Suppressor macrophage treated with lipopolysaccharide for 1 hour (primary cell): ENCODE measurements around the gene RIN1.
"Not testable (repeated sequence)": the region's sequence is repeated elsewhere in the genome, so short reads cannot be mapped to it uniquely, and the experiment has no call there.

Experiments
- DNase-seq, 3 donors: peaks; one replicate each; pipeline ENCODE4 v3.0.0-alpha.2; 2020 to 2022

Gene RIN1

DNA sequence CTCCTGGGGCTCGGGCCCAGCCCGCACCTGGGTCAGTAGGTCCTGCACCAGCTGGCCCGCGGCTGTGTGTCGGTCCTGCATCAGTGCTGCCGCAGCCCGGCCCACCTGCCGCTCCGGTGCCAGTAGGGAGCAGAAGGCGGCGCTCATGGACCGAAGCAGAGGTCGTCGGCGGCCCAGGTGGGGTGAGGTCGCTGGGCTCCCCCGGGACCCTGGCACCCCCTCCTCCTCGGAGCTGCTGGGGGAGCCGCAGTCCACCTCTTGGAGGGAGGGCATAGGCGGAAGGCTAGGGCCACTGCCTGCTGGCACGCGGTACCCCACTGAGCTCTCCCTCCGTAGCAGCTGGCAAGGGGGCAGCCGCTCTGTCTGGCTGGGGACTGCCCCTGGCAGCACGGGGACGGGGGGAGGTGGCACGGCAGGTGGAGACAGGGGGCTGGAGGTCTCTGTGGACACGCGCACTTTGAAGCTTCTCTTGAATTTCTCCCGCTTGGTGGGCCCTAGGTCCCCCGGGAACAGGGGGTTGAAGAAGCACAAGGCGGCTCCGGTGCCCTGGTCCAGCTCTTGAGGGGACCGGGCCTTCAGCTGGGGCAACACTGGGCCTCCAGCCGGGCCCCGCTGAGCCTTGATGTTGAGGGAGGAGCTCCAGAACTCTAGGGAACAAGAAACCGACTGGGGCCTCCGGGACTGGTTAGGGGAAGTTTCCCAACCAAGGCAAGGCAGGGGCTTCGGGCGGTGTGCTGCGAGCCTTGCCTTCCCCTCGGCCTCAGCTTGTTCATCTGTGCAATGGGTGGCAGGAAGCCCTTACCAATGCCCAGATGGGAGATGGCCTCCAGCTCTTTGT, 1.4 kb downstream of the RIN1 start:
- peak; percentile 58 to 77 (median 65) for DNase-seq

DNA sequence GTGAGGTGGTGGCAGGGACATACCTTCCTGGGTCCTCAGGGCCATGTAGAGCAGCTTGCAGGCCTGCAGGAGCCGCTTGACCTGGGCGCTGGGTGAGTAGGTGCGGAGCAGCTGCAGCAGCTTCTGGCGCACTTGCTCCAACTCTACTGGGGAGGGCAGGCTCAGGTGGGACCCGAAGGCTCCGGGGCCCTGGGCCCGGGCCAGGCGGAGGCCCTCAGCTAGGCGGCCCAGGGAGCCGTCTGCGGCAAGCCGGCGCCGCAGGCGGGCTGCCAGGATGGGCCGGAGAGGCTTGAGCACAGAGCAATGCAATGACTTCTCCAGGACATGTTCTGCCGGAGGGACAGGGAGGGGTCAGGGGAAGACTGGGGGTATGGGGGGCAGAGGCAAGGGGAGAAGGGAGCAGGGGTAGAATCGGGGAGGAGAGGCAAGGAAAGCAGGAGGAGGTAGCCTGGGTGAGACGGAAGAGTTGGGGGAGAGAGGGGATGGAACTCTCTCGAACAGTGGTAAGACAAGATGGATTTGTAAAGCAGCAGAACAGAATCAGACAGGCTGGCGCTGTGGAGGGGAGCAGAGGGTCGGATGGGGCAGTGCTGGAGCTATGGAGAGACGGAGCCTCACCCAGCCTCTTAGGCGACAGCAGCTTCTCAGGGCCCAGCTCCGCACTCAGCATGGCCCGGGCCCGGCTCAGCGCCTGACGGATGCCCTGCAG, 2.2 kb downstream of the RIN1 start:
- no peak for DNase-seq

DNA sequence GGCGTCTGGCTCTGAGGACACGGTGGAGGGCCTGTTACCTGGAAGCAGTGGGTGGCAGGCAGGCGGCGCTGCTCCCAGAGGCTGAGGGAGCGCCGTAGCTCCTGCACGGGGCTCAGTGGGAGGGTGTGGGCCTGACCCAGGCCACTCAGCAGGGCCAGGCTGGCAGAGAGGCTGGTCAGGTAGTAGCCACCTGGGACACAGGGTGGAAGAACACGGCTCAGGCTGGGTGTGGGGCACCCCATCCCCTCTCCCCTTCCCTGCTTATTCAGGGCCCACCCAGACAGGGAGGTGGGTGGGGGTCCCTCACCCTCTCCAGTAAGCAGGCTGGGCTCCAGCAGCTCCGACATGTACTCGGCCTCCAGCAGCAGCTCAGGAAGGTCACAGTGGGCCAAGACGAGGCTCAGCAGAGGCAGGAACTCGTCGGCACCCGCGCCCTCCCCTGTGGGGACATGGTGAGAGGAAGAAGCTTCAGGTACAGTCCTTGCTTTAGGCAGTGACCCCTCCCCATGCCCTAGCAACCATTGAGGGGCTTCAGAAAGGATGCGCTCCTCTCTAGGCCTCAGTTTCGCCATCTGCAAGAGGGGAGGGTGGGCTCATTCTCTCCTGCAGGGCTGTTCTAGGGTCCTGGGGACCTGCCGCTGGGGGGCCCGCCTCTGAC, 2.9 kb downstream of the RIN1 start:
- no peak for DNase-seq

DNA sequence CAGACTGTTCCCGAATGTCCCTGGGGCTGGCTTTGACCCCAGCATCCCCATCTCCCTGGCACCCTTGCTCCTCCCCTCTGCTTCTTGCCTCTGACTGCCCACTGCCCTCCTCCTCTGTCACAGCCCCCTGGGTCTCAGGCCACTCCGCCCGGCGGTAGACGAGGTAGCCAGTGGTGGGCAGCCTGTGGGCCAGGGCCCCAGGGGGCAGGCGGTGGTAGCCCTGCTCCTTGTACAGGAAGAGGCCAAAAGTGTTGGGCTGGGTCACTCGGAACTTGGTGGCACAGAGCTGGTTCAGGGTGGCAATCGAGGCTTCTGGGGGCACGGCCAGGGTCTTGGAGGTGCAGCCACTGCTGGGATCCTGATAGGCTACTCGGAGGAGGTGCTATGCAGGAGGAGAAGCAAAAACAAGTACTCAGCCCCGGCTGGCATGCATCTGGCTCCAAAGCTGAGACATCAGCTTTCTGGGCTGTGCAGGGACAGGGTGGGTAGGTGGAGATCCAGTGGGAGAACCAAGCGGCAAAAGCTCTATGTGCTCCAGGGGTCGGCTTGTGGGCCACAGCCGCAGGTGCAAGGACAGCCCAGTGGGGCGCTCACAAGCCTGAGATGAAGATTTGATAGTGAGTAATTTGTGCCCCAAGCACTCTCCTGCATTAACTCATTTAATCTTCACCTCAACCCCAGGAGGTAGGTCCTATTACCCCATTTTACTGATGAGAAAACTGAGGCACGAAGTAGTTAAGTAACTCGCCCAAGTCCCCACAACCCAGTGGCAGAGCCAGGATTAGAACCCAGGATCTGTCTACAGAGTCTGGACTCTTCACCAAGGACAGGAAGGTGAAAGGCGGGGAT, 3.6 kb downstream of the RIN1 start:
- no peak for DNase-seq

DNA sequence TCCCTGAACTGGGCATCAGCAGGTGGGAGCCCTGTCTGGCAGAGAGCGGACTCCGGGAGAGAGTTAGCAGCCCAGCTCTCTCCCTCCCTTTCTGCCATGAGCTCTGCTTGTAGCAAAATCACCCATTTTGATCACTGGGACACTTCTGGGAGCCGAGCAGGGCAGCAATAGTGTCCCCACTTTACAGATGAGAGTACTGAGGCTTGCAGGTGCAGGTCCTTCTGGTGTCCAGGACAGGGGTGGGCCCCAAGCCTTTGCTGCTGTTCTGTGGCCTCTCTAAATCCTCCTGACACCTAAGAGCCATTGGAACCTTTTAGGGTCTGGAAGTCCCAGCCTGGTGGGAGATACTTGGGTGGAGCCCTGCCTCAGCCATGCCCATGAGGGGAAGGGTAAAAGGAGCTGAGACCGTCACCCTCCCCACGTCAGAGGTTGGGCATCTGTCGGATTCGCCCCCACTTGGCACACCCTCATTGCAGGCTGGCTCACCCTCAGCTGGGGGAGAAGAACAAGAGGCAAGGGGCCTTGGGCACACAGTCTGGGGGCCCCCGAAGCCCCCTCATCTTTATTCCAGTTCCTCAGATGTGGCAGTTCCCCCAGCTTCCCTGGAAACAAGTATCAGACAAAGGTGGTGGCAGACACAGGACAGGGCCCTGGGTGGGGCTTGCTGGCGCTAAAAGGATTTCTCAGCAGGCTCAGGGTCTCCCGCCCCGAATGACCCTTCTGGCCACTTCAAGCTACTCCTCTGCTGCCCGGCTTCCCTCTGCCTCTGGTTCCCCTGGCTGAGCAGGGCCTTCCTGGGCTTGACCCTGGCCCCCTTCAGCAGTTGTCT, 4.5 kb downstream of the RIN1 start:
- DNase-seq: no peak

DNA sequence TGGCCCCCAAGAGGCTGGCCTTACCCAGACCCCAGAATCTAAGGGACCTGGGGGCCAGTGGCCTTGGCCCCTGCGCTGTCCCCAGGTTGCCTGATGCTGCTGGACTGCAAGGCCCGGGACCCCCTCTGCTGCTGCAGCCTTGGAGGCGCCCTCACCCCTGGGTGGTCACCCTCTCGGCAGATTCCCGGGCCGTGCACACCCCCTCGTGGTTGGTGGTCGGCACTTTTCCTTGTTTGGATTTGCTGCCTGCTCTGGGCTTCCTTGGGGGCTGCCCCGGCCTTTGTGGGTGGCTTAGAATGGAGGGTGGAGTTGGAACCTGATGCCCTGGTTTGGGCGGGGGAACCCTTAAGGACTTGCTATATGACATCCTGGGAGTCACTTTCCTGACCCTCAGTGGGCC, 5.3 kb downstream of the RIN1 start:
- DNase-seq: no peak

DNA sequence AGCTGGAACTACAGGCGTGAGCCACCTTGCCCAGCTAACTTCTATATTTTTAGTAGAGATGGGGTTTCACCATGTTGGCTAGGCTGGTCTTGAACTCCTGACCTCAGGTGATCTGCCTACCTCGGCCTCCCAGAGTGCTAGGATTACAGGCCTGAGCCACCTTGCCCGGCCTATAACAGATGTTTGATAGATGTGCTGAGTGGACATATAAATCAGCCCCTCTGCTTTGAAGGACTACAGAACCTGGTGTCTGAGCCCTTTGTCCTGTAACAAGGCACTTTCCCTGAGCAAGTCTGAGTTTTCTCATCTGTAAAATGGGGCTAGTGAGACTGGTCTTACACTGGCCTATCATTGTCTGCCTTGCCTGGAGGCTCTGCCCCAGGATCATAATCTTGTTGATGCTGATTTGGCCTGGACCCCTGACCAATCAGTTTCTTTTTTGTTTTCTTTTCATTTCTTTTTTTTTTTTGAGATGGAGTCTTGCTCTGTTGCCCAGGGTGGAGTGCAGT, 7.0 kb downstream of the RIN1 start:
- no peak for DNase-seq

DNA sequence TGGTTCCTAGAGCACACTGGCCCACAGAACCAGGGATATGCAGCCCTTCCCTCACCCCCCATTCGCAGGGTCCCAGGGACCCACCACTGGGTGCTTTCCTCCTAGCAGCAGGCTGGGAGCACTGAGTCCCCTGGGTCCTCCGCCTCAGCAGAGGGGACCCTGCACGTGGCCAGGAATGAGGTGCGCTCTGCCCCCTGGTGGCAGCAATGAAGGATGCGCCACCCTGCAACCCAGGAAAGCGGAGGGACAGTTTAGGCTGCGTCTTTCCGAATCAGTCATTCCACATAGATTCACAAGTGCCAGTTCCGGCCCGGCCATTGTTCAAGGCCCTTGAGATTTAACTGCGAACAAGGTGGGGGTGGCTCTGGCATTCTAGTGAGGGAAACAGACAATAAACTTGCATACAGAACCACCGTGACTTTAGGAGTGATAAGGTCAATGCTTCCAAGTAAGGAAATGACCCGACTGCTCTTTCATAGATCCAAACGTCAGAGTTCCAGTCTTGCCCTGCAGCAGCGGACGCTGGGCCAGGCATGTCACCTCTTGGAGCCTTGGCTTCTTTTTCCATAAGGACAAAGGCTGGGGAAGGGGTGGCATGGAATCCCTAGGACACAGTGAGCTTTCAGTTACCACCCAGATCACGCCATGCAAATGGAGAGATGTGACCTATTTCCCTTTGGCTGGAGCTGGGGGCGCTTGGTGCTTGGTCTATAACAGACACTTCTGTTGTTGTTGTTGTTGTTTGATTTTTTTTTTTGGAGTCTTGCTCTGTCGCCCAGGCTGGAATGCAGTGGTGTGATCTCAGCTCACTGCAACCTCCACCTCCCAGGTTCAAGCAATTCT, 7.7 kb downstream of the RIN1 start:
- peak; percentile 76 to 86 (median 81) for DNase-seq

DNA sequence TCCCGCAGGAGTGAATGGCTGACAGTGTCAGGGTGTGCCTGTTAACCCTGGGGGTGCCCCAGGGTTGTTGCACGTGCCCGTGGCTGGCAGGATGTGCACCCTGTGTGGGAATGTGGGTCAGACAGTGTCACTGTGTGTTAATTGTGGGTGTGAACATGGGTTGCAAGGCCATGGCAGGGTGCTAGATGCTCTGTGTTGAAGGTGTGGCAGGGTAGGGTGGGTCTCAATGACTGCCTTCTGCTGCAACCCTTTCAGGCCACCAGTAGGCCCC, 8.3 kb downstream of the RIN1 start:
- no peak for DNase-seq

DNA sequence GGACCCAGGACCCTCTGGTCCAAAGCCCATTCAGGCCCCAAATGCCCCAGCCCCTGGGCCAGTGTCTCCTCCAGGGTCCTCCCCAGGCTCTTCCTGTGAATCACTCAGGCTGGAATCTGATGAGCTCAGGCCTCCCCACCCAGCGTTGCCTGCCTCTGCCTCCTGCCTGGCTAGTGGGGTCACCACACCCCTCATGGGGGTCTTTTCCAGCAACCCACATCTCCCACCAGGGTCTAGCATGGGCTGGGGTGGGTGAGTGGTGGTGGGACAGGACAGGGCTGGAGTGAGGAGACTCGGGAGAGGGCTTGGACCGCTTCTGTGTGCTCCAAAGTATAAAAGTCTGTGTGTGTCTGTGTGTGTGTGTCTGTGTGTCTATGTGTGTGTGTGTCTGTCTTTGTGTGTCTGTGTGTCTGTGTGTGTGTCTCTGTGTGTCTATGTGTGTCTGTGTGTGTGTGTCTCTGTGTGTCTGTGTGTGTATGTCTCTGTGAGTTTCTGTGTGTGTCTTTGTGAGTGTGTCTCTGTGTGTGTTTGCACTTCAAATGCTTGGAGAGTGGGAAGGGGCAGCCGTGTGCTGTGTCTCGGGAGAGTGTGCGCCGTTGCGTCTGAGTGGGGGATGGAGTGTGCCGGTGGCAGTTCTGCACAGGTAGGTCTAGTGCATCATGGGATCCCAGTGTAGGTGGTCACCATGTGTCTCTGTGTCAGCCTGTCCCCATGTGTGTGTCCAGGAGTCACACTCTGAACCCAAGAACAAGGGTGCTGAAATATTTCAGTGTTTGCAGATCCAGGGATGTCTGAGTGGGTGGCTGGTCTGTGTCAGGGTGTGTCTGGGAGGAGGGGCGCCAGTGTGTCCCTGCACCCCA, 8.8 kb downstream of the RIN1 start:
- DNase-seq: no peak

DNA sequence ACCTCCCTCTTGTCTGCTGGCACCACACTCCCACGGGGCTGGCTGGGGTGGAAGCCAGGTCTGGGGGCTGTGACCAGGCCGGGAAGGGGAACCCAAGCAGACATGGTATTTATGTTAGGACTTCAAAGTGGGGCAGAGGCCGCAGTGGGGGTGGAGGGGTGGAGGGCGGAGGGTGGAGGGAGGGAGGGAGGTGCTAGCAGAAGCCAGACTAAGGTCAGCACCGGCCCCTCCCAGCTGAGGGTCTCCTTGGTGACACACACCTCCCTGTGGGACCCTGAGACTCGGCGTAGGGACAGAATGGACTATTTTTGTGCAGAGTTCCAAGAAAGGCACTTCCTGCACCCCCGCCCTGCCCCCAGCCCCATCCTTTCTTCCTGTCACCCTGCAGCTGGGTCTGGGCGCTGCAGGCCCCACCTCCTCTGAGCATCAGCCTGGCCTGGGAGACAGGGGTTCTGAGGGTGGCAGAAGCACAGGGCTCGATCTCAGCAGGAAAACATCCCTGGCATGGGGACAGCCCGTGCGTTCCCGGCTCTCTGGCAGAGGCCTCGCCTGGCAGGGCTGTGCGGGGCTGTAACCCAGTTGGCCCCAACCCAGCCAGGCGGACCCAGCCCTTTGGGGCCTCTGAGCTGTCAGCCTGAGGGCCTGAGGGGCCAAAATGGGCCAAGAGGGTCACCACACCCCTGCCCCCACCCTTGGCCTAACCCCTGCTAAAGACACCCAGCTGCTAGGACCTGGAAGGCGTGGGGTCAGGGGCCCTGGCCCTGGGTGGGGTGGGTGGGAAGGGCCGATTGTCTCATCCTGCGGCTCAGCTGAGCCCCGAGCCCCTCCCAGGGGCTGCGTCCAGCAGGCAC, 9.7 kb downstream of the RIN1 start:
- DNase-seq: no peak

DNA sequence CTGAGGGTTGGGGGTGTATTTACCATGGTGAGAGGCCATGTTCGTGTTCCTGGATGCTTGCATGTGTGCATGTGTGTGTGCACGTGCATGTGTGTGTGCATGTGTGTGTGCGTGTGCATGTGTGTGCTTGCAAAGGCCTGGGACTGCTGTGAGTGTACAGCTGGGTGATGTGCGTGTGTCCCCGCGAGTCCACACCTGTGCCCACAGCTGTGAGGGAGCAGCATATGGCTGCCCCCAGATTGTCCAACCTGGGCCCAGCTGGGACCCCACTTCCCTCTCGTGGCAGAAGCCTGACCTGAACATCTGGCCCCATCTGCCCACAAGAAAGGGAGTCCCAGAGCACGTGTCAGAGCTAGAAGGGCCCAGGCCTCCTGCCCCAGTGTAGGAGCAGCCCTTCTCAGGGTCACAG, 11.0 kb downstream of the RIN1 start:
- no peak for DNase-seq

DNA sequence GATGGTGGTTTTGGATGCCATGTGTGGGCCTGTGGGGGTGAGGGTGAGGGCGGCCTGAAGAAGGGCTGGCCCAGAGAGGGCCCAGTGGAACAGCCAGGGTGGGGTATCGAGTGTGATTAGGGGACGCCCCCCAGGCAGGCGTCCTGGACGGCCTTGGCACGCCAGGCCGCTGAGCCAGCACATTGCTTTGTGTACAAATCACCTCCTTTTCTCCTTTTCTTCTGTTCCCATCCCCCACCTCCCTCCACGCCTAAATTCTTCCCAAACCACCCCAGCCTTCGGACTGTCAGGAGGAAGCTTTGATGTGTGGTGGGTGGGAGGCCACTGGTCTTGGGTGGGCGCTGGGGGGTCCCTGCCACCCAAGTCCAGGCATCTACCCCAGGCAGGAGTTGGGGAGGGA, 11.6 kb downstream of the RIN1 start:
- DNase-seq: no peak

DNA sequence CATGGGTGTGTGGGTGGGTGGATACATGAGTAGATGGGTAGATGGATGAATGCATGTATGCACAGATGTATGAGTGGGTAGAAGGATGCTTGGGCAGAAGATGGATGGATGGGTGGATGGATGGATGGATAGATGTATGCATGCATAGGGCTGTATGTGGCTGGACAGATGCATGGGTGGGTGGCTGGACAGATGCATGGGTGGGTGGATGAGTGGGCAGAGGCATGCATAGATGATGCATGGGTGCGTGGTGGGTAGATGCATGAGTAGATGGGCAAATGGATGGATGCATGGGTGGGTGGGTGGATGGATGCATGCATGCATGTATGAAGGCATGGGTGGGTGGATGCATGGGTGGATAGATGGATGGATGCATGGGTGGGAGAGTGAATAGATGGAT, 12.6 kb downstream of the RIN1 start:
- DNase-seq: no peak

DNA sequence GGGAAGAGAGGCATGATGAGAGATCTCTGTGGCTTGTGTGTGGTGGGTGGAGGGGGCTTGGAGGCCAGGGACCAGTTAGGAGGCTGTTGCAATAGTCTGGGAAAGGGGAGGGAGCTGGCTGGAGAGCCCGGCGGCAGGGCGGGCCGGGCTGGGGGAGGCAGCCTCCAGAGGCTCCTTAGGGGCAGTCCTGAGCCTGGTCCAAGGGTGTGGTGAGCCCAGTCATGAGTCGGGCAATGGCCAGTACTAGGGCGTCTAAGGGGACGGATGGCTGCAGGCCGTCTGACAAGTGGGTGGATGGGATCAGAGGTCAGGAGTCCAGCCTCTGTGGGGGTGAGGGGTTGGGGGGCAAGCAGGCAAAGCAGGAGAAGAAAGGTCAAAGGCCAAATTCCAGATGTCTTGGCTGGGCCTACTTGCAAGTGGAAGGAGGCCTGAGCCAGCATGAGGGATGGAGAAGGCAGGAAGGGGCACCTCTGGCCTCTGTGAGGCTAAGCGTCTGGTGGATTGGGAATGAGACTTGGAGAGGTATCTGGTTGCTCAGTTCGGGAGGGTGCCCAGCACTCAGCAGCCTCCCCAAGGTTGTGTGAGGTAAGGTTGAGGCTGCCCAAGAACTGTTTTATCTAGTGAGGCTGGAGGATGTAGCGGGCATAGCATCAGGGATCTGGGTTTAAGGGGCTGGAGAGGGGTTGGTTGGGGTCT, 13.4 kb downstream of the RIN1 start:
- no peak for DNase-seq

DNA sequence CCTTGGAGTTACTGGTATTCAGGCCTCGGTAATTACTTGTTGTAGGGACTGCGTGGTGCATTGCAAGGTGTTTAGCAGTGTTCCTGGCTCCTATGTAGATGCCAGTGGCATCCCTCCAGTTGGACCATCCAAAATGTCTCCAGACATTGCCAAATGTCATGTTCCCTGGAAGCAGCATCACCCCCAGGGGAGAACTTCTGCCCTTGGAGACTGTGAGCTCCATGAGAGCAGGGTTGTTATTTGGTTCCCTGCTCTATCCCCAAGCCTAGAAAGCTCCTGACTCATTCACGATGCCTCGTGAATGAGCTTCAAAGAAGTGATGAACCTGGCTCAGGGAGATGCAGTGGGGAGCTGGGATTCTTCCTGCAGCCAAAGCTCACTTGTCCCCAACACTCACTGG, 14.6 kb downstream of the RIN1 start:
- no peak for DNase-seq

DNA sequence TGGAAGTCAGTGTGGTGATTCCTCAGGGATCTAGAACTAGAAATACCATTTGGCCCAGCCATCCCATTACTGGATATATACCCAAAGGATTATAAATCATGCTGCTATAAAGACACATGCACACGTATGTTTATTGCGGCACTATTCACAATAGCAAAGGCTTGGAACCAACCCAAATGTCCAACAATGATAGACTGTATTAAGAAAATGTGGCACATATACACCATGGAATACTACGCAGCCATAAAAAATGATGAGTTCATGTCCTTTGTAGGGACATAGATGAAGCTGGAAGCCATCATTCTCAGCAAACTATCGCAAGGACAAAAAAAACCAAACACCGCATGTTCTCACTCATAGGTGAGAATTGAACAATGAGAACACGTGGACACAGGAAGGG, 15.5 kb downstream of the RIN1 start:
- not testable (repeated sequence) for DNase-seq

DNA sequence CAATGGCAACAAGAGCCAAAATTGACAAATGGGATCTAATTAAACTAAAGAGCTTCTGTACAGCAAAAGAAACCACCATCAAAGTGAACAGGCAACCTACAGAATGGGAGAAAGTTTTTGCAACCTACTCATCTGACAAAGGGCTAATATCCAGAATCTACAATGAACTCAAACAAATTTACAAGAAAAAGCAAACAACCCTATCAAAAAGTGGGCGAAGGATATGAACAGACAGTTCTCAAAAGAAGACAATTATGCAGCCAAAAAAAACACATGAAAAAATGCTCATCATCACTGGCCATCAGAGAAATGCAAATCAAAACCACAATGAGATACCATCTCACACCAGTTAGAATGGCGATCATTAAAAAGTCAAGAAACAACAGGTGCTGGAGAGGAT, 15.9 kb downstream of the RIN1 start:
- DNase-seq: not testable (repeated sequence)

DNA sequence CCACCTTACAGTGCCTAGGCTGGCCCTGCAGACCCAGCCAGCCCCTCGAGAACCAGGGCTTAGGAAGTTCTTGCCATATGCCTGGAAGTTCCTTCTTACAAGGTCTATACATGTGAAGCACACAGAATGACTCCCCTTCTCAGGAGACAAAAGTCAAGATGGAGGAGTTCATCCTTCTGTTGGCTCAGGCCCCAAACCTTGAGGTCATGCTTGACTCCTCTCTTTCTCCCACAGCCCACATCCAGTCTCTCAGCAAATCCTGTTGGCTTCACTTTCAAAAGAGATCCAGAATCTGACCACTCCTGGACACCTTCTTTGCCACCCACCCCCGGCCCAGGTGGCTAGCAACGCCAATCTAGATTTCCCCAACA, 17.6 kb downstream of the RIN1 start:
- no peak for DNase-seq
